Measurements from ENCODE around the gene PRPF40A.

DNA sequence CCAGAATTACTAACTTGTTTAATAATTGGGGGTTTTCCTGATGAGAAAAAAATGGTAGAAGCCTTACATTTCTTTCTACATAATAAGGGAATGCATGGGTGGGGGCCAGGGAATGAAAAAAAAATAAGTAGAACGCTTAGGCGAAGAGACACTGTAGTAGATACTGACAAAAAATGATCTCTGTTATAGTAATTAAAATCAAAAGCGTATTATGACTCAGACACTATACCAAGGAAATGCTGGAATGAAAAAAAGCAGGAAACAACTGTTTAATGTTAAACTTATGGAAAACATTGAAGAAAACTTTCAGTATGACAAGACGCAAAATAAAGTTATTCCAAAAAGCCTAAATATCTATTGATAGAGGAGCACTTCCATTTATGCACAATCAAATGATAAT, 42.9 kb downstream of the PRPF40A start:
- TF ChIP-seq POLR2AphosphoS5 (IDR thresholded peaks at IDR 0.05; ENCODE audit: low read depth, low read length): no peak
- no peak for TF ChIP-seq POLR2A (IDR thresholded peaks at IDR 0.05; ENCODE audit: low read depth, low read length)
- no peak for TF ChIP-seq TAF1 (IDR thresholded peaks at IDR 0.05; ENCODE audit: borderline replicate concordance, low read depth, low read length)

All from GM12892 (cell line).